Loucy (cell line): Measurements from ENCODE around the gene CRHR2.

Source experiments
- H2AFZ ChIP-seq: fragments of 200-600 bp; sonication (generic); 2 replicates; pipeline ENCODE4 v1.6.0; 2016; ENCODE audit warnings: antibody characterized with exemption, mild to moderate bottlenecking, low read length, moderate library complexity
- H3F3A ChIP-seq: fragments of 200-600 bp; 2 replicates; pipeline ENCODE4 v1.6.0; 2016; ENCODE audit warnings: antibody characterized with exemption, low read depth, mild to moderate bottlenecking
- H3K27me3 ChIP-seq: fragments of 200-600 bp; sonication (generic); 2 replicates; pipeline ENCODE4 v1.6.1; 2014; ENCODE audit warnings: low read length, mild to moderate bottlenecking; ENCODE audit not compliant: insufficient read depth, poor library complexity, severe bottlenecking
- H3K36me3 ChIP-seq: fragments of 200-600 bp; sonication (generic); 2 replicates; pipeline ENCODE4 v1.6.1; 2016; ENCODE audit warnings: low read length; ENCODE audit not compliant: insufficient read depth
- H3K4me1 ChIP-seq: fragments of 200-600 bp; sonication (generic); 2 replicates; pipeline ENCODE4 v1.5.1; 2014; ENCODE audit warnings: low read length, mild to moderate bottlenecking; ENCODE audit not compliant: insufficient read depth, poor library complexity, severe bottlenecking
- H3K4me2 ChIP-seq: fragments of 200-600 bp; sonication (generic); 2 replicates; pipeline ENCODE4 v1.6.0; 2014; ENCODE audit warnings: antibody characterized with exemption, low read length, low read depth, mild to moderate bottlenecking; ENCODE audit not compliant: poor library complexity, severe bottlenecking
- H3K4me3 ChIP-seq: fragments of 200-600 bp; sonication (generic); 2 replicates; pipeline ENCODE4 v1.5.1; 2014; ENCODE audit warnings: low read length, mild to moderate bottlenecking, mixed read lengths; ENCODE audit not compliant: poor library complexity, severe bottlenecking
- H3K79me2 ChIP-seq: fragments of 200-600 bp; sonication (generic); 2 replicates; pipeline ENCODE4 v1.6.1; 2014; ENCODE audit warnings: low read length; ENCODE audit not compliant: insufficient read depth
- H3K9ac ChIP-seq: fragments of 200-600 bp; sonication (generic); 2 replicates; pipeline ENCODE4 v1.6.0; 2014; ENCODE audit warnings: mild to moderate bottlenecking, low read depth, low read length, moderate library complexity; ENCODE audit not compliant: poor library complexity, severe bottlenecking
- H3K9me2 ChIP-seq: fragments of 200-600 bp; sonication (generic); replicated peaks from 2 replicates; pipeline ENCODE4 v1.6.1; 2016; ENCODE audit warnings: low read depth, low read length, mixed read lengths
- H3K9me3 ChIP-seq: fragments of 200-600 bp; sonication (generic); 2 replicates; pipeline ENCODE4 v1.6.1; 2014; ENCODE audit warnings: mild to moderate bottlenecking, antibody characterized with exemption, low read length, low read depth; ENCODE audit not compliant: insufficient read depth
- H4K20me1 ChIP-seq: fragments of 200-600 bp; sonication (generic); 2 replicates; pipeline ENCODE4 v1.6.0; 2014; ENCODE audit warnings: antibody characterized with exemption, low read length, mild to moderate bottlenecking; ENCODE audit not compliant: insufficient read depth, poor library complexity, severe bottlenecking
- CTCF ChIP-seq: fragments of 200-600 bp; sonication (generic); conservative IDR thresholded peaks from 2 replicates; pipeline ENCODE4 v1.5.1; 2014; ENCODE audit warnings: mild to moderate bottlenecking, antibody characterized with exemption, low read length
- EZH2phosphoT487 ChIP-seq: fragments of 200-600 bp; IDR thresholded peaks from 2 replicates; pipeline ENCODE4 v1.6.1; 2018; ENCODE audit warnings: antibody characterized with exemption, mild to moderate bottlenecking, moderate library complexity, borderline replicate concordance

The CRHR2 gene

GRCh38 chr7:30703756-30704155 lies 21.5 kb upstream of the CRHR2 start:
- H3K9ac ChIP-seq = no peak overlapping the region
- H3K36me3 ChIP-seq = no peaks in the 10 kb centered on the region
- no peaks in the 10 kb centered on the region for H3K9me2 ChIP-seq
- no peaks in the 10 kb centered on the region for H3K79me2 ChIP-seq
- H3K4me2 ChIP-seq = no peak overlapping the region
- no peaks in the 10 kb centered on the region for H3F3A ChIP-seq
- no peak overlapping the region for H2AFZ ChIP-seq
- no peaks in the 10 kb centered on the region for H3K9me3 ChIP-seq
- H3K4me3 ChIP-seq = no peak overlapping the region
- no peaks in the 10 kb centered on the region for H4K20me1 ChIP-seq
- TF ChIP-seq CTCF = no peak
- no peak for TF ChIP-seq EZH2phosphoT487
- H3K4me1 ChIP-seq = no peaks in the 10 kb centered on the region
- H3K27me3 ChIP-seq = no peaks in the 10 kb centered on the region

DNA sequence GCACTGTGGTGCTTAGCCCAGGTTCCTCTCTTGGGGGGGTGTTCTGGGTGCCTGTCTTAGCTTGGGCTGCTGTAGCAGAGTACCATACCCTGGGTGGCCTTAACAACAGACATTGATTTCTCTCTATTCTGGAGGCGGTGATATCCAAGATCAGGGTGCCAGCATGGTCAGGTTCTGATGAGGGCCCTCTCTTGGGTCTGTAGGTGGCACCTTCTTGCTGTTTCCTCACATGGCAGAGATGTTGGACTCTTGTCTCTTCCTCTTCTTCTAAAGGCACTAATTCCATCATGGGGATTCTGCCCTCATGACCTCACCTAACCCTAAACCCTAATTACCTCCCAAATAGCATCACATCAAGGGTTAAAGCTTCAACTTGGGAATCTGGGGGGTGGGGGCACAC lies 19.9 kb upstream of the CRHR2 start:
- Histone ChIP-seq H3K9me3 (no peaks in the 10 kb centered on the region), H3K79me2 (no peaks in the 10 kb centered on the region), H3K9me2 (no peaks in the 10 kb centered on the region), H3K27me3 (no peaks in the 10 kb centered on the region), H3K4me2 (no peak overlapping the region), H3K36me3 (no peaks in the 10 kb centered on the region), H3K9ac (no peak overlapping the region), H3F3A (no peaks in the 10 kb centered on the region), H3K4me3 (no peak overlapping the region), H4K20me1 (no peaks in the 10 kb centered on the region), H2AFZ (peak overlapping the region; percentile 63; the same call in 1 of the 2 replicates), H3K4me1 (no peaks in the 10 kb centered on the region)
- no peak for TF ChIP-seq EZH2phosphoT487
- peak; percentile 73 for TF ChIP-seq CTCF

- H3K79me2 ChIP-seq = no peaks in the 10 kb centered on the region
- no peak overlapping the region for H3K9ac ChIP-seq
- no peak overlapping the region for H3K4me2 ChIP-seq
- no peaks in the 10 kb centered on the region for H3K27me3 ChIP-seq
- H3K9me3 ChIP-seq = no peaks in the 10 kb centered on the region
- H3K9me2 ChIP-seq = no peaks in the 10 kb centered on the region
- H3K4me1 ChIP-seq = no peaks in the 10 kb centered on the region
- TF ChIP-seq CTCF (no peak), EZH2phosphoT487 (no peak)
- H3F3A ChIP-seq = no peaks in the 10 kb centered on the region
- no peaks in the 10 kb centered on the region for H4K20me1 ChIP-seq
- H3K36me3 ChIP-seq = no peaks in the 10 kb centered on the region
- H3K4me3 ChIP-seq = no peak overlapping the region
- H2AFZ ChIP-seq = no peak overlapping the region
Observed at GRCh38 chr7:30700941-30701340, 18.7 kb upstream of the CRHR2 start.
